HEK293 (cell line): Measurements from ENCODE around the gene MESD.

Experiments
- BCL11A ChIP-seq: fragments of 450-650 bp; formaldehyde crosslinking; IDR thresholded peaks from 2 replicates; pipeline ENCODE4 v1.5.1; 2016; ENCODE audit warnings: low read depth, missing biosample characterization, missing genetic modification characterization
- CTCF ChIP-seq: fragments of 450-650 bp; formaldehyde crosslinking; IDR thresholded peaks from 2 replicates; pipeline ENCODE4 v1.5.1; 2016; ENCODE audit warnings: missing biosample characterization, missing genetic modification characterization
- EGR2 ChIP-seq: fragments of 450-650 bp; formaldehyde crosslinking; IDR thresholded peaks from 2 replicates; pipeline ENCODE4 v1.5.1; 2016; ENCODE audit warnings: low read depth, missing biosample characterization, missing genetic modification characterization
- GLI2 ChIP-seq: fragments of 450-650 bp; formaldehyde crosslinking; IDR thresholded peaks from 2 replicates; pipeline ENCODE4; 2017; ENCODE audit warnings: missing biosample characterization, missing genetic modification characterization, low read depth, borderline replicate concordance
- GLI4 ChIP-seq: fragments of 450-650 bp; formaldehyde crosslinking; IDR thresholded peaks from 2 replicates; pipeline ENCODE4 v1.5.1; 2016; ENCODE audit warnings: missing biosample characterization, missing genetic modification characterization
- PRDM10 ChIP-seq: fragments of 450-650 bp; formaldehyde crosslinking; IDR thresholded peaks from 2 replicates; pipeline ENCODE4 v1.5.1; 2016; ENCODE audit warnings: missing biosample characterization, missing genetic modification characterization
- REPIN1 ChIP-seq: fragments of 450-650 bp; formaldehyde crosslinking; IDR thresholded peaks from 2 replicates; pipeline ENCODE4 v1.5.1; 2017; ENCODE audit warnings: missing biosample characterization, missing genetic modification characterization, low read depth
- TCF7L2 ChIP-seq: IDR thresholded peaks from 2 replicates; pipeline ENCODE4 v1.6.1; 2011; ENCODE audit warnings: low read depth, mild to moderate bottlenecking, inconsistent platforms, low read length, moderate library complexity, borderline replicate concordance
- ZBTB11 ChIP-seq: fragments of 450-650 bp; formaldehyde crosslinking; conservative IDR thresholded peaks from 2 replicates; pipeline ENCODE4 v1.5.1; 2016; ENCODE audit warnings: low read depth, missing biosample characterization, missing genetic modification characterization
- ZBTB21 ChIP-seq: fragments of 450-650 bp; formaldehyde crosslinking; IDR thresholded peaks from 2 replicates; pipeline ENCODE4 v1.5.1; 2017; ENCODE audit warnings: missing biosample characterization, missing genetic modification characterization
- ZNF324 ChIP-seq: fragments of 450-650 bp; formaldehyde crosslinking; IDR thresholded peaks from 2 replicates; pipeline ENCODE4 v1.5.1; 2016; ENCODE audit warnings: missing biosample characterization, missing genetic modification characterization

- no peak for TF ChIP-seq ZBTB11
- TF ChIP-seq ZBTB21 = no peak
- TF ChIP-seq CTCF (tag by site-specific recombination) = no peak
- no peak for TF ChIP-seq ZNF324 (tag by site-specific recombination)
- TF ChIP-seq BCL11A (tag by site-specific recombination) = no peak
- no peak for TF ChIP-seq TCF7L2
- TF ChIP-seq GLI4 (tag by site-specific recombination) = no peak
- TF ChIP-seq REPIN1 (tag by site-specific recombination) = no peak
- TF ChIP-seq PRDM10 (tag by site-specific recombination) = no peak
- TF ChIP-seq EGR2 (tag by site-specific recombination) = no peak
- TF ChIP-seq GLI2 (tag by site-specific recombination) = no peak
Measured at GRCh38 chr15:80992006-80992405, 2.4 kb upstream of the MESD start.
